ENCODE results near the gene ABCB1. TPM values are rescaled to one million over a fixed set of nuclear protein-coding genes. Genes with fewer than 3 reads are reported as not detected.

Gene ABCB1
- total and polyA plus RNA-seq, 2 of the 13 experiments (the other 11 are each of a cell fraction or from before 2014, with no cell fraction given), result 42.8 to 52.6 TPM

- no peaks in the 10 kb centered on the region; a peak in 1 of 5 replicates for H3K27me3 ChIP-seq (ENCODE audit: control insufficient read depth in 1 of 2, insufficient read depth in 2 of 2, low read length in 2 of 2)
- ATAC-seq, result peak; percentile 91
- 3% methylated on average over 10 of the region's 80 CpGs for WGBS (ENCODE audit: low lambda C conversion rate)
- in situ Hi-C loops (cut with HindIII; ENCODE audit: extremely low pct_ligation_motif_present, low pct_unique_long_range_greater_than_20kb), result no loop called here
- no TSS peak for BruUV-seq (replicated peaks)
- H2AFZ ChIP-seq (ENCODE audit: low read length), result peak within 1 kb of the TSS; percentile 5
- peak within 1 kb of the TSS; percentile 83 for H3K9ac ChIP-seq (ENCODE audit: insufficient read depth, low read depth, low read length)
- CTCF ChIA-PET (ENCODE audit: low intra/inter-chr PET ratio, low total read pairs), result no interaction called here
- H3K36me3 ChIP-seq (replicated peaks in 1 of 2; ENCODE audit: control insufficient read depth in 1 of 2, insufficient read depth in 2 of 2, low read length in 2 of 2), result 0 out of 5 replicates have a peak, but pooled peaks cover 0 to 8% of the 10 kb centered on the region in 2 experiments
- intact Hi-C loops (cut with micrococcal nuclease; ENCODE audit: unreplicated experiment), result loop anchor here (1.0 to 10.0 kb wide), 3 partner anchors 10 to 131 kb away; partner anchors contain the start of gene CROT
- no peaks in the 10 kb centered on the region for H4K20me1 ChIP-seq (ENCODE audit: insufficient read depth, low read length)
- DNase-seq (ENCODE audit: low spot score), result no peak
- no peaks in the 10 kb centered on the region for H3K9me3 ChIP-seq (ENCODE audit: low read length)
- H3K4me1 ChIP-seq (ENCODE audit: insufficient read depth, low read length), result peaks cover 70% of the 10 kb centered on the region
- H3K79me2 ChIP-seq (ENCODE audit: insufficient read depth, low read length), result peaks cover 27% of the 10 kb centered on the region
- POLR2A ChIA-PET, result interaction anchor here (0.6 to 1.0 kb wide), 4 partner anchors 11 to 31 kb away, joined by 3 to 17 read pairs (median 3); no protein-coding TSS in a partner anchor
- peak within 1 kb of the TSS; percentile 74 for H3K27ac ChIP-seq (ENCODE audit: extremely low read length, insufficient read depth, low read length)
- H3K4me2 ChIP-seq (ENCODE audit: low read depth, low read length), result peak within 1 kb of the TSS; percentile 96
- FAIRE-seq, result no peak
- peak within 1 kb of the TSS; percentile 70 to 81 (median 74) for H3K4me3 ChIP-seq (replicated peaks in 1 of 3; ENCODE audit: insufficient read depth in 1 of 3, low read depth in 2 of 3, low read length in 3 of 3)
- TF ChIP-seq SAP130 (CRISPR knock-in tag; IDR thresholded peaks at IDR 0.05; ENCODE audit: low read depth) (peak; percentile 27; the same call in 1 of the 2 replicates), ZSCAN30 (CRISPR knock-in tag; IDR thresholded peaks at IDR 0.05) (no peak), THYN1 (CRISPR knock-in tag; IDR thresholded peaks at IDR 0.05; ENCODE audit: borderline replicate concordance, low read depth) (no peak), ZNF276 (CRISPR knock-in tag; IDR thresholded peaks at IDR 0.05; ENCODE audit: low read depth) (no peak), ZNF513 (CRISPR knock-in tag; conservative IDR thresholded peaks at IDR 0.05) (no peak), MAZ (IDR thresholded peaks at IDR 0.05; ENCODE audit: borderline replicate concordance, low read depth, low read length) (no peak), MAZ (CRISPR knock-in tag; IDR thresholded peaks at IDR 0.05; ENCODE audit: low read depth) (0 out of 2 replicates have a peak, but pooled peaks have one; percentile 40), MBNL3 (CRISPR knock-in tag; conservative IDR thresholded peaks at IDR 0.05) (no peak), DPF2 (CRISPR knock-in tag; IDR thresholded peaks at IDR 0.05; ENCODE audit: borderline replicate concordance, low read depth) (no peak), HNRNPK (IDR thresholded peaks at IDR 0.05; ENCODE audit: low read depth, low read length, poor library complexity, severe bottlenecking) (peak; percentile 68), NFE2 (CRISPR knock-in tag; IDR thresholded peaks at IDR 0.05) (no peak), IRX3 (CRISPR knock-in tag; IDR thresholded peaks at IDR 0.05; ENCODE audit: borderline replicate concordance, low read depth) (0 out of 2 replicates have a peak, but pooled peaks have one; percentile 75), ZNF367 (CRISPR knock-in tag; IDR thresholded peaks at IDR 0.05; ENCODE audit: borderline replicate concordance) (no peak), FIP1L1 (IDR thresholded peaks at IDR 0.05; ENCODE audit: borderline replicate concordance, insufficient read depth, low read depth, low read length) (no peak), MBD4 (IDR thresholded peaks at IDR 0.05; ENCODE audit: borderline replicate concordance, low read length) (no peak), ZNF574 (CRISPR knock-in tag; IDR thresholded peaks at IDR 0.05) (no peak), RFXANK (CRISPR knock-in tag; IDR thresholded peaks at IDR 0.05) (no peak)
These were observed 125.1 kb downstream of the ABCB1 start, which contains the start of gene ABCB4 for GRCh38 chr7:87475359-87476178. Gene ABCB4 (minus strand): TSS chr7:87475680. CDS start chr7:87475465, 215 bp downstream.
